Ascending aorta (tissue), 2 donors: ENCODE results near the gene TTC34. TPM values are rescaled to one million over a fixed set of nuclear protein-coding genes. Genes with fewer than 3 reads are reported as not detected.

ENCODE experiments used
- DNase-seq, 2 donors: peaks; one replicate each; pipeline ENCODE4 v3.0.0-alpha.2; 2019; ENCODE audit warnings: low spot score in 2 of 2
- H3K27ac ChIP-seq, 2 donors: fragments of 200-600 bp; sonication (generic); one replicate each; pipeline ENCODE4 v1.5.1; 2016 to 2017; ENCODE audit warnings: mild to moderate bottlenecking in 1 of 2
- H3K27me3 ChIP-seq: fragments of 200-600 bp; sonication (generic); one replicate; pipeline ENCODE4 v1.5.1; 2017
- H3K36me3 ChIP-seq, 2 donors: fragments of 200-600 bp; sonication (generic); one replicate each; pipeline ENCODE4 v1.5.1; 2016
- H3K4me1 ChIP-seq, 2 donors: fragments of 200-600 bp; sonication (generic); one replicate each; pipeline ENCODE4 v1.5.1; 2016 to 2017; ENCODE audit warnings: mild to moderate bottlenecking in 1 of 2
- H3K4me3 ChIP-seq, 2 donors: fragments of 200-600 bp; sonication (generic); one replicate each; pipeline ENCODE4 v1.5.1; 2016 to 2017; ENCODE audit warnings: mild to moderate bottlenecking in 1 of 2
- H3K9me3 ChIP-seq, 2 donors: fragments of 200-600 bp; sonication (generic); one replicate each; pipeline ENCODE4 v1.5.1; 2016
- CTCF ChIP-seq, 3 experiments: fragments of 200-600 bp in 2 of 3; fragments of 450-650 bp in 1 of 3; sonication (generic) in 2 of 3; IDR thresholded peaks; one replicate each; pipeline ENCODE4 v1.5.1; 2016 to 2019; ENCODE audit warnings: antibody characterized with exemption in 3 of 3, mild to moderate bottlenecking in 1 of 3, moderate library complexity in 1 of 3
- intact Hi-C: fragments of 100-400 bp; cut with DNase I; formaldehyde crosslinking; loops from one replicate; pipeline ENCODE4 v1.15.1; 2023
- total RNA-seq: library from RNA; depleted of rRNA; stranded (reverse); fragments of >200 nt; gene quantifications from one replicate; pipeline ENCODE4 v1.1.0, GENCODE V29; 2016

TTC34 gene
- total RNA-seq, 1 donor from 2014 or later = 0.75 TPM

GRCh38 chr1:2595812-2596529 is 205.5 kb downstream of the TTC34 start:
- peak in 1 of 2 donors; percentile 58 for DNase-seq
- Histone ChIP-seq H3K4me3 (no peak overlapping the region), H3K27ac (no peak overlapping the region), H3K36me3 (no peaks in the 10 kb centered on the region), H3K4me1 (no peaks in the 10 kb centered on the region), H3K9me3 (peaks cover 0 to 8% of the 10 kb centered on the region in 2 donors), H3K27me3 (no peaks in the 10 kb centered on the region)
- intact Hi-C loops = no loop called here
- TF ChIP-seq CTCF (IDR thresholded peaks at IDR 0.05) = no peak

- peak in 1 of 2 donors; percentile 56 for DNase-seq
- H3K36me3 ChIP-seq = no peaks in the 10 kb centered on the region
- H3K4me1 ChIP-seq = no peaks in the 10 kb centered on the region
- peaks cover 0 to 8% of the 10 kb centered on the region in 2 donors for H3K9me3 ChIP-seq
- TF ChIP-seq CTCF (IDR thresholded peaks at IDR 0.05) = no peak
- no peak overlapping the region for H3K27ac ChIP-seq
- H3K4me3 ChIP-seq = no peak overlapping the region
- no peaks in the 10 kb centered on the region for H3K27me3 ChIP-seq
- intact Hi-C loops = no loop called here
Observed at GRCh38 chr1:2595261-2595811, 206.2 kb downstream of the TTC34 start.

- intact Hi-C loops = no loop called here
- Histone ChIP-seq H3K4me3 (no peak overlapping the region), H3K9me3 (peaks cover 0 to 8% of the 10 kb centered on the region in 2 donors), H3K27ac (no peak overlapping the region), H3K36me3 (no peaks in the 10 kb centered on the region), H3K4me1 (no peaks in the 10 kb centered on the region), H3K27me3 (no peaks in the 10 kb centered on the region)
- DNase-seq = peak in 1 of 2 donors; percentile 53
- TF ChIP-seq CTCF (IDR thresholded peaks at IDR 0.05) = no peak
Observed at GRCh38 chr1:2594641-2595131, 206.8 kb downstream of the TTC34 start.

GRCh38 chr1:2594001-2594640 is 207.4 kb downstream of the TTC34 start:
- no peak for TF ChIP-seq CTCF (IDR thresholded peaks at IDR 0.05)
- Histone ChIP-seq H3K27ac (no peak overlapping the region), H3K4me3 (no peak overlapping the region), H3K27me3 (no peaks in the 10 kb centered on the region), H3K36me3 (no peaks in the 10 kb centered on the region), H3K9me3 (peaks cover 0 to 8% of the 10 kb centered on the region in 2 donors), H3K4me1 (no peaks in the 10 kb centered on the region)
- DNase-seq = peak in 1 of 2 donors; percentile 65
- intact Hi-C loops = no loop called here

GRCh38 chr1:2593251-2593878 is 208.1 kb downstream of the TTC34 start:
- H3K27me3 ChIP-seq = no peaks in the 10 kb centered on the region
- intact Hi-C loops = no loop called here
- H3K9me3 ChIP-seq = peaks cover 0 to under 1% of the 10 kb centered on the region in 2 donors
- no peak overlapping the region for H3K4me3 ChIP-seq
- DNase-seq = peak in 1 of 2 donors; percentile 47
- H3K27ac ChIP-seq = no peak overlapping the region
- peaks cover 0 to 4% of the 10 kb centered on the region in 2 donors for H3K36me3 ChIP-seq
- H3K4me1 ChIP-seq = no peaks in the 10 kb centered on the region
- TF ChIP-seq CTCF (IDR thresholded peaks at IDR 0.05) = no peak
